Superior temporal gyrus (tissue), 1 donor: ENCODE measurements around the gene KCNH6.

ENCODE experiments used
- DNase-seq: peaks from one replicate; pipeline ENCODE4 v3.0.0-alpha.2; 2016; ENCODE audit errors: extremely low spot score

The KCNH6 gene

GRCh38 chr17:63534816-63535455, 11.8 kb downstream of the KCNH6 start:
- DNase-seq, result no peak

GRCh38 chr17:63535640-63536039, 12.5 kb downstream of the KCNH6 start:
- no peak for DNase-seq

GRCh38 chr17:63537001-63537400, 13.8 kb downstream of the KCNH6 start:
- DNase-seq, result no peak

GRCh38 chr17:63537991-63538692, 15.0 kb downstream of the KCNH6 start:
- DNase-seq, result no peak

GRCh38 chr17:63538693-63539595, 15.8 kb downstream of the KCNH6 start:
- no peak for DNase-seq

GRCh38 chr17:63540590-63540989, 17.4 kb downstream of the KCNH6 start:
- no peak for DNase-seq

GRCh38 chr17:63542218-63542545, 19.0 kb downstream of the KCNH6 start:
- no peak for DNase-seq

- DNase-seq, result no peak
Observed at GRCh38 chr17:63542942-63543821, 20.0 kb downstream of the KCNH6 start.

GRCh38 chr17:63543822-63544420, 20.8 kb downstream of the KCNH6 start:
- DNase-seq, result no peak

GRCh38 chr17:63544467-63545301, 21.5 kb downstream of the KCNH6 start:
- DNase-seq, result no peak

GRCh38 chr17:63546308-63547082, 23.3 kb downstream of the KCNH6 start:
- DNase-seq, result no peak

GRCh38 chr17:63547083-63547523, 23.9 kb downstream of the KCNH6 start:
- no peak for DNase-seq

- DNase-seq, result no peak
Observed at GRCh38 chr17:63549289-63549945, 26.3 kb downstream of the KCNH6 start.

- peak; percentile 100 for DNase-seq
Observed at GRCh38 chr17:63549946-63550816, 27.0 kb downstream of the KCNH6 start, which contains the start of gene DCAF7. DCAF7 (plus strand) TSS chr17:63550477; CDS start chr17:63550678, 201 bp downstream.

GRCh38 chr17:63550817-63551639, 27.9 kb downstream of the KCNH6 start:
- no peak for DNase-seq

GRCh38 chr17:63552211-63552610, 29.1 kb downstream of the KCNH6 start:
- DNase-seq, result no peak
